Measurements from ENCODE around the gene RTKN2.

Gene RTKN2

GRCh38 chr10:62159351-62159750 is 109.3 kb downstream of the RTKN2 start:
- no peak overlapping the region for H3K4me3 ChIP-seq (replicated peaks; ENCODE audit: low read depth, low read length)
- TF ChIP-seq CTCF (IDR thresholded peaks at IDR 0.05; ENCODE audit: insufficient read depth, low read length, poor library complexity, severe bottlenecking) = no peak
- H3K36me3 ChIP-seq (ENCODE audit: control insufficient read depth, insufficient read depth, low read length) = no peaks in the 10 kb centered on the region
- DNase-seq (ENCODE audit: extremely low read depth, insufficient read length) = no peak
- no peaks in the 10 kb centered on the region for H3K27me3 ChIP-seq (replicated peaks; ENCODE audit: control insufficient read depth, insufficient read depth, low read length)

- no peak for DNase-seq (ENCODE audit: extremely low read depth, insufficient read length)
- Histone ChIP-seq H3K4me3 (replicated peaks; ENCODE audit: low read depth, low read length) (no peak overlapping the region), H3K27me3 (replicated peaks; ENCODE audit: control insufficient read depth, insufficient read depth, low read length) (no peaks in the 10 kb centered on the region), H3K36me3 (ENCODE audit: control insufficient read depth, insufficient read depth, low read length) (no peaks in the 10 kb centered on the region)
- TF ChIP-seq CTCF (IDR thresholded peaks at IDR 0.05; ENCODE audit: insufficient read depth, low read length, poor library complexity, severe bottlenecking) = no peak
Measured at GRCh38 chr10:62157601-62158000, 111.0 kb downstream of the RTKN2 start.

GRCh38 chr10:62155054-62155680 is 113.5 kb downstream of the RTKN2 start:
- no peak overlapping the region for H3K4me3 ChIP-seq (replicated peaks; ENCODE audit: low read depth, low read length)
- no peaks in the 10 kb centered on the region for H3K36me3 ChIP-seq (ENCODE audit: control insufficient read depth, insufficient read depth, low read length)
- H3K27me3 ChIP-seq (replicated peaks; ENCODE audit: control insufficient read depth, insufficient read depth, low read length) = no peaks in the 10 kb centered on the region
- TF ChIP-seq CTCF (IDR thresholded peaks at IDR 0.05; ENCODE audit: insufficient read depth, low read length, poor library complexity, severe bottlenecking) = no peak
- no peak for DNase-seq (ENCODE audit: extremely low read depth, insufficient read length)

GRCh38 chr10:62154231-62154630 is 114.4 kb downstream of the RTKN2 start:
- H3K4me3 ChIP-seq (replicated peaks; ENCODE audit: low read depth, low read length) = no peak overlapping the region
- H3K36me3 ChIP-seq (ENCODE audit: control insufficient read depth, insufficient read depth, low read length) = no peaks in the 10 kb centered on the region
- no peak for TF ChIP-seq CTCF (IDR thresholded peaks at IDR 0.05; ENCODE audit: insufficient read depth, low read length, poor library complexity, severe bottlenecking)
- DNase-seq (ENCODE audit: extremely low read depth, insufficient read length) = no peak
- no peaks in the 10 kb centered on the region for H3K27me3 ChIP-seq (replicated peaks; ENCODE audit: control insufficient read depth, insufficient read depth, low read length)

GRCh38 chr10:62153191-62153590 is 115.5 kb downstream of the RTKN2 start:
- TF ChIP-seq CTCF (IDR thresholded peaks at IDR 0.05; ENCODE audit: insufficient read depth, low read length, poor library complexity, severe bottlenecking) = no peak
- no peak overlapping the region for H3K4me3 ChIP-seq (replicated peaks; ENCODE audit: low read depth, low read length)
- no peaks in the 10 kb centered on the region for H3K36me3 ChIP-seq (ENCODE audit: control insufficient read depth, insufficient read depth, low read length)
- no peak for DNase-seq (ENCODE audit: extremely low read depth, insufficient read length)
- no peaks in the 10 kb centered on the region for H3K27me3 ChIP-seq (replicated peaks; ENCODE audit: control insufficient read depth, insufficient read depth, low read length)

GRCh38 chr10:62149621-62150020 is 119.0 kb downstream of the RTKN2 start:
- Histone ChIP-seq H3K4me3 (replicated peaks; ENCODE audit: low read depth, low read length) (no peak overlapping the region), H3K27me3 (replicated peaks; ENCODE audit: control insufficient read depth, insufficient read depth, low read length) (no peaks in the 10 kb centered on the region), H3K36me3 (ENCODE audit: control insufficient read depth, insufficient read depth, low read length) (no peaks in the 10 kb centered on the region)
- TF ChIP-seq CTCF (IDR thresholded peaks at IDR 0.05; ENCODE audit: insufficient read depth, low read length, poor library complexity, severe bottlenecking) = no peak
- no peak for DNase-seq (ENCODE audit: extremely low read depth, insufficient read length)

All from GM06990 (cell line).